ENCODE measurements around the gene UPB1.

UPB1 gene

DNA sequence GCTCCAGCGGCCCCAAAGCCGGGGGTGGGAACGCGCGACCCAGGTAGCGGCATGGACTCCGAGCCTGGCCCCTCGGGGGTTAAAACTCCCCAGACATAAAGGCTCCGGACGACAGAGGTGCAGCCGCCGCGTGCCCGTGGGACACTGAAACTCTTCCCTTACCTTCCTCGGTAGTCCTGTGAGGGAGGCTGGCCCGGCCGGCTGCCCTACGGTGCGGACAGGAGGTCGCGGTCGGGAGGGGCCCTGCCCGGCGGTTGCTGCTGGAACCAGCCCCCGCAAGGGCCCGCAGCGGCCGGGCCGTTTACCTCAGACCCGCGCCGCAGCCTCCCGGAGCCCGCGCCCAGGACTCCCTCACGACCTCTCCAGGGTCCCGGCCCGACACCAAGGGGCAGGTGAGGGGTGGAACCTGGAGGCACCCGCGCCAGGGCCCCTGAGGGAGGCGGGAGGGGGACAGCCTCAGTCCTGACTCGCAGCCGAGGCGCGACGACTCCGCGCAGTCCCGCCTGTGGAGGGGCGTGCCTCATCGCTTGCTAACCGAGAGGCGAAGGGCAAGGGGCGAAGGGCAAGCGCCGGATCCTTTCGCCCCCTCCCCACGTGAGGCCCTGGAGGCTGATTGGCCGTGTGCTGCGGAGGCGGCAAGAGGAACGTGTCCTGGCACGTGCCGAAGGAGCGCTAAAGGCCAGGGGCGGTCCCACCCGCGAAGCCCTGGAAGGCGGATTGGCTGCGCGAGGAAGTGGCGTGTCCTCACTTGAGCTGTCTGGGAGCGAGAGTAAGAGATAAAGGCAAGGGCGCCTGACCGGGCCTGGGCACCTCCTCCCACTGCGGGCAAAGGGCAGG, at the start of gene UPB1:
Gene UPB1 (plus strand): TSS at position 805 of the 837 bp plus-strand sequence. CDS start 72 bp downstream, outside the sequence.
- DNase-seq, result no peak

DNA sequence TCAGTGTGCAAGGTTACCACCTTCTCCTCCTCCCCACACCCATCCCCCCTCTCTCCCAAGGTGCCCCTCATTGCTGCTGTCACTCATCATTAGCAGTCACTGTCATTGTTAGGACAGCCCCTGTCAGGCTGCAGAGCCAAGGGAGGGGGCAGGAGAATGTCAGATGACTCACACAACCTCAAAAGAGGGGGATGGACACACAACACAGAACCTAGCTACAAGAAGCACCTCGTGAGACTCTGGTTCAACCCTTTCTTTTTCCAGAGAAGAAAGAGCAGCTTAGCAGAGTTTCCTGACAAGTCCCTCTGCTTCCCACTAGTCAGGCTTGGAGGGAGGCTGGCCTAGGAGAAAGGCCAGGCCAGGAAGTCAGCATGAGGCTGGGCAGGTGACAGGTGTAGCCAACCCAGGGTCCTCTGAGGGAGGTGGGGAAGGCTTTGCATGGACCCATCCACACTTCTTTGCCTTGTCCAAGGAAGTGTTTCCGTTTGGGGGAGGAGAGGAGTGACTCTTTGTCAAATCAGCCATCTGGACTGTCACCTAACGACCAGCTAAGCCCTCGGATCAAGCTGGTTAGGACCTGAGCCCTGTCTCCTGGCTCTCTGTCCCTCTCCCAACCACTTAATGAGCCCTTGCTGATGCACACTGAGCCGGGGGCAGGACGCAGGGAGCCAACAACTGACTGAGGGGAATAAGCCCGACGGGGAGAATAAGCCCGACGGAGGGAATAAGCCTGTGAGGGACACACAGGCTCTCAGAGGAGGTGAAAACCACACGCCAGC, 49.5 kb upstream of the UPB1 start:
- DNase-seq, result no peak

DNA sequence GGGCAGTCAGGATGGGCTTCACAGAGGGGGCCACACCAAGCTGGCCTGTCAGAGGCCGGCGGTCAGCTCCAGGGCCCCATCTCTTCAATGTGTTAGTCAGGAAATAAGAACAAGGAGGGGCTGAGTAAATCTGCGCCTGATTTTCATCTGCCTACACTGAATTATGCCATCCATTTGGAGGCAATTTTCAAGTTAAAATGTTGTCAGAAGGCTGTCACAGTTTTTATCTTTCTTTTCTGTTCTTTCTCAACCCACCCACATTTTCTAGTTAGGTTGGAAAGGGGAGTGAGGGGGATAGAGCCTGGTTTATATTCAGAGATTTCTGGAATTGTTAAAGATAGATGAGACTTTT, 48.9 kb upstream of the UPB1 start:
- DNase-seq, result no peak

DNA sequence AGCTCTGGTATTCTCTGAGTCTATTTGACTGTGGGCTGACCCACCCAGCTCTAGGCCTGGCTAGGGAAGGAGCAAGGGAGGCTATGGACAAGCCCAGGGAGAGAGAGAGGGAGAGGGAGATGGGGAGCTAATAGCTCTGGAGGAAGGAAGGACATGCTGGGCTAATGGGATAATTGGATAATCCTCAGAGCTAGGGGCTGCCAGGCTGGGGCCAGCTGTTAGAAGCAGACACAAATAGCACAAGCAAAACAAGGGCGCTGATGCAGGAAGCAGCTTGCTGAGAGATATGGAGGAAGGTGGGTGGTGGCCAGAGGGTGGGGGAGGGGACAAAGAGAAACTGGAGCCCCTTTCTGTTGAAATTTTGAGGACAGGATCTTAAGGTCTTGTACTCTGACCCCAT, 44.5 kb upstream of the UPB1 start:
- DNase-seq, result peak; percentile 39 to 55

GRCh38 chr22:24451162-24451561, 44.0 kb upstream of the UPB1 start:
- no peak for DNase-seq

DNA sequence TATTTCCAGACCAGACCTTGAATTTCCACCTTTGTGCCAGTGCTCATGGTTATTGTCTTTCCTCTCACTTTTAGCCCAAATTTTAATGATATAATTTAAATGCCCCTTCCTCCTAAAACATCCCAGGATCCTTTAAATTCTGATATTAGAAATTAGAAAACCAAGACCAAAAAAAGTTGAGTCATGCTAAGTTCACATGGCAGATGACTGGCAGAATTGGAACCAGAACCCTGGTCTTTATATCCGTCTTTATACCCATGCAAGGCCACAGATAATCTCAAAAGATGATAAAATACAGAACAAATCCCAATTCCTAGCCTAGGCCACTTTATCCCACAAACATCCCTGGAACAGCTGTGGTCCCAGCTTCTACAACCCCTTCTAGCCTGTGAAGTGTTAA, 41.3 kb upstream of the UPB1 start:
- DNase-seq, result no peak

DNA sequence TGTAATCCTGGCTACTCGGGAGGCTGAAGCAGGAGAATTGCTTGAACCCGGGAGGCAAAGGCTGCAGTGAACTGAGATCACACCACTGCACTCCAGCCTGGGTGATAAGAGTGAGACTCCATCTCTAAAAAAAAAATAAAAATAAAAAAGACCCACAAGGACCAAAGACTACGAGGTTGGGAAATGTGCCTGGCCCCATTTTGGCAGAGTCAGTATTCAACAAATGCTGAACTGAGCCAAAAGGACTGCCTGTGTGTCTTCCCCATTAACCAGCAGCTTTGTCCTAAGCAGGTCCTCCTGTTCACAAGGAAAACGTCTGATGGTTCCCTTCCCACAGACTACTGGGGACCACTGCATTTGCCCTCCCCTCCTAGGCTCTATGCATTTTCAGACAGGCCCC, 40.1 kb upstream of the UPB1 start:
- DNase-seq, result no peak

DNA sequence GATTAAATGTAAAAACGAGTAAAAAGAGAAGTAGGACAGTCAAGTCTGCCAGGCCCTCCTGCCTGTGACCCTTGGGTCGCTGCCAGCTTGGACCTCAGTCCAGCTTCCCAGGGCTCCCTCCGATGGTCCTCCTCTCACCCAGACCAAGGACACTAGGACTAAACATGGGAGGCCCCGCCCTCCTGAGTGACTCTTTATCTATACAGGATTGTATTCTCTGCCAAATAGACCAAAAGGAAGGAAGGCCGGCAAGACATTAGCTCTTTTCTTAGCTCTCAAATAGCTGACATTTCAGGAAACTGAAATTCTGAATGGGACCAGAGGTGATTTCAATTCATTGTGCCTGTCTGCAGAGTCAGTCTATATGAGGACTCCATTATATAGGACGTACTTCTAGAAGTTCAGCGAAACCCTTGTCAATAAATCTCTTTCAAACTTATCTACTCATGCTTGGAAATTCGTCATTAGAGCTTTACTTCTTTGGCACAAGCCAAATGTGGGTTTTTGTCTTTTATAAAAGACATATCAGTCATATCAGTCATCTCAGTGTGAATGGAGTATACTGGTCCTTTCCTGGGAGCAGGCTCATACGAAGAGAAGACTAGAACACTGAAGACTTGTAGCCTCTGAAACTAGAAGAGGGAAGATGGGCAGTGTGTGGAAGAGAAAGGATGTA, 39.2 kb upstream of the UPB1 start:
- DNase-seq, result no peak

- no peak for DNase-seq
These were observed 37.2 kb upstream of the UPB1 start for GRCh38 chr22:24457894-24458420.

DNA sequence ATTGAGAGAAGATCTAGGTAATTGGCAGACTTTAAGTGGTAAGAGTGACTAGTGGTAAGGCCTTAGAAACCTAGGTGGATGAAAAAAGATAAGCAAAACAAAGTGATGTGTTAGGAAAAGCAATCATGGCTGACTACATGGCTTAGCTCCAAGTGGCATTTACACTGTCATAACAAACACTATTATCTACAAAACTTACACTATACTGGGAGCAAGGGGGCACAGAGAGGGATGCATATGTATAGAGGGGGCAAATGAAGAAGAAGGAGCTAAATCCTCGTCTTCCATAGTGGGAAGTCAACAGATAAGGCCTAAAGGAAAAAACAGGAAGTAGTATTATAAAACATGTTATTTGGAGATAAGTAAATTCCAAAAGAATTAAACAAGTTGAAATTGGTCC, 35.2 kb upstream of the UPB1 start:
- DNase-seq, result no peak

- DNase-seq, result no peak
These were observed 34.6 kb upstream of the UPB1 start for GRCh38 chr22:24460418-24461089.

DNA sequence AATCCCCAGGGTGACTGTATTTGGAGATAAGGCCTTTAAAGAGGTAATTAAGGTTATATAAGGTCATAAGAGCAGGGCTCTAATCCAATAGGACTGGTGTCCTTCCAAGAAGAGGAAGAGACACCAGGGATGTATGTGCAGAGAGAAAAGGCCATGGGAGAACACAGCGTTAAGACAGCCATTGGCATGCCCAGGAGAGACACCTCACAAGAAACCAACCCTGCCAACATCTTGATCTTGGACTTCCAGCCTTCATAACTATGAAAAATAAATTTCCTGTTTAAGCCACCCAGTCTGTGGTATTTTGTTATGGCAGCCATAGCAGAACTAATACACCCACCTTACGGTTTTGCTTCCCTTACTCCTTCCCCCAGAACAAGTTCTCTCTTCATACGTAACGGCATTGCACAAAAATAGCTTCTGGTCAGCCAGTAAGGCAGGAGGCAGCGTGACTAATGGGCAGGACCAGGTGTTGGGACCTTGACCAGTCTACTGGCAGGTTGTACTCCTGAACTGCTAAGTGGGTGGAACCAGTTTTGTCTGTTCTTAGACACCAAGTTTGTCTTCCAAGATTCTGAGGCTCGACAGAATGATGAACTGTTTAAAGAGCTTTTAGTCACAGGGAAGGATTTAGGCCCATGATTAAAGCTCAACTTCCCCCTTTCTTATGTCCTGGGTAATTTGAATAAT, 31.9 kb upstream of the UPB1 start:
- DNase-seq, result no peak

DNA sequence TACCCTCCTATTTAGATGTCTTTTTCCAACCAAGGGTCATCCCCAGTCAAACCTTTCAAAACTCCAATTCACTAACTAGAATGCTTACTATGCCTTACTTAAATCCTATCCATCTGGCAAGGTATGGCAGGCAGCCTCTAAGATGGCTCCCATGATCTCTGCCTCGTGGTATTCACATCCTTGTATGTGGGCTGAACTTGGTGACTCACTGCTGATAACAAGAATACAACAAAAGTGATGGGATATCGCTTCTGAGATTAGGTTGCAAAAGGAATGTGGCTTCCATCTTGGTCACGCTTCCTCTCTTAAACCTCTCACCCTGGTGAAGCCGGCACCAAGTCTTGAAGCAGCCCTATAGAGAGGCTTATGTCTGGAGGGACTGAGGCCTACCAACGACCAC, 29.6 kb upstream of the UPB1 start:
- DNase-seq, result no peak

- no peak for DNase-seq
These were observed 29.2 kb upstream of the UPB1 start for GRCh38 chr22:24465975-24466374.

- DNase-seq, result peak in 1 of 2 experiments; percentile 47
These were observed 28.3 kb upstream of the UPB1 start for GRCh38 chr22:24466716-24467328.

- DNase-seq, result no peak
These were observed 27.8 kb upstream of the UPB1 start for GRCh38 chr22:24467340-24467739.

DNA sequence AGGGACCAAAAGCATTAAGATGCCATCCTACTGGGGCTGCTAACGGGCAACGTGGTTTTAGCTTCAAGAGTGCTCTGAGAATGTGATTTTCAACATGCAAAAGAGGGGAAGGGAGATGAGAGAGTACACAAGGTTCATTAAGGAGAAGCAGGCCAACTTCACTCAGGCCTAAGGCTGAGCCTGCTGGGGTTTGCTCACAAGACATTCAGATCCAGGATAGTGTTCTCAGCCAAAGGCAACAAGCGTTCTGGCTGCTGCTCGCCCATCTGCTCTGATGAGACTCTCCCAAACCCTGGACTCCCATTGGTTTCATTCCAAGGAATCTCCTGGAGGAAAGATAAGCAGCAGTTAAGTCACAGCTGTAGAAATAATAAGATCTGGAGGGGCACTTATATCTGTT, 23.6 kb upstream of the UPB1 start:
- DNase-seq, result peak; percentile 51 to 93

DNA sequence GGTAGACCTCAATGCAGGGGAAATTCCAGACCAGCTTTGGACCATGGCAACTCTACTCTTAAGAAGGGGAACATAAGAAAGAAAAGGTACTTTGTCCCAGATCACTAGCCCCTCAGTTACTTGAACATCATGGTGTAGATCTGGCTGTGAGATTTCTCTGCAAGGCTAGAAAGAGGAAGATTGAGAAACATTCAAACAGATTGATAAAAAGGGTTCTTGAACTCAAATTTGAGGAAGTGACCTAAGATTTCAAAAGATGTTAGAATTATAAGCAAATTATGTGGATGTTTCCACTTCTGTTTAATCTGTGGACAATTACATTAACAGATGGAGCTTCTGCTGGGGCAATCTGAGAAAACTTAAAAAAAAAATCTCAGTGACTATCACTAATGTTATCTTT, 21.8 kb upstream of the UPB1 start:
- no peak for DNase-seq

- no peak for DNase-seq
These were observed 20.9 kb upstream of the UPB1 start for GRCh38 chr22:24474221-24474620.

- DNase-seq, result no peak
These were observed 20.4 kb upstream of the UPB1 start for GRCh38 chr22:24474649-24475255.

GRCh38 chr22:24481641-24482040, 13.5 kb upstream of the UPB1 start:
- no peak for DNase-seq
